Right atrium auricular region (tissue), 2 donors: ENCODE data around the gene PHKG2. TPM values are rescaled to one million over a fixed set of nuclear protein-coding genes. Genes with fewer than 3 reads are reported as not detected.

Source experiments
- DNase-seq: peaks from one replicate; pipeline ENCODE4 v3.0.0-alpha.2; 2019; ENCODE audit warnings: low spot score
- H3K27ac ChIP-seq, 2 donors: fragments of 200-600 bp; sonication (generic); 1 replicate in 1 of 2; 2 replicates in 1 of 2; pipeline ENCODE4 v1.5.1; 2016 to 2019
- H3K27me3 ChIP-seq, 2 donors: fragments of 200-600 bp; sonication (generic); one replicate each; pipeline versions ENCODE4 v1.5.1 to v1.6.0; 2017 to 2019
- H3K36me3 ChIP-seq: fragments of 200-600 bp; sonication (generic); one replicate; pipeline ENCODE4 v1.5.1; 2016
- H3K4me1 ChIP-seq, 2 donors: fragments of 200-600 bp; sonication (generic); one replicate each; pipeline versions ENCODE4 v1.5.1 to v1.6.0; 2017 to 2019
- H3K4me3 ChIP-seq, 2 donors: fragments of 200-600 bp; sonication (generic); 1 replicate in 1 of 2; 2 replicates in 1 of 2; pipeline ENCODE4 v1.5.1; 2017 to 2019; ENCODE audit warnings: mild to moderate bottlenecking in 1 of 2, moderate library complexity in 1 of 2
- H3K9me3 ChIP-seq, 2 donors: fragments of 200-600 bp; sonication (generic); one replicate each; pipeline ENCODE4 v1.5.1; 2019
- CTCF ChIP-seq, 2 donors: fragments of 200-600 bp; sonication (generic); IDR thresholded peaks; one replicate each; pipeline ENCODE4 v1.5.1; 2019; ENCODE audit warnings: antibody characterized with exemption in 2 of 2
- total RNA-seq, 2 donors: library from RNA; depleted of rRNA; stranded (reverse); fragments of >200 nt; gene quantifications; one replicate each; pipeline ENCODE4 v1.1.0, GENCODE V29; 2016

PHKG2 gene
- total RNA-seq, 2 donors from 2014 or later = 16.0 to 22.1 TPM

GRCh38 chr16:30756781-30757100 lies 8.5 kb downstream of the PHKG2 start:
- peaks cover 0 to 10% of the 10 kb centered on the region in 2 donors for H3K4me1 ChIP-seq
- no peaks in the 10 kb centered on the region for H3K9me3 ChIP-seq
- no peak for DNase-seq
- H3K27ac ChIP-seq = no peak overlapping the region
- H3K27me3 ChIP-seq = no peaks in the 10 kb centered on the region
- no peak overlapping the region for H3K4me3 ChIP-seq
- peaks cover 25% of the 10 kb centered on the region for H3K36me3 ChIP-seq
- no peak for TF ChIP-seq CTCF (IDR thresholded peaks at IDR 0.05)

DNA sequence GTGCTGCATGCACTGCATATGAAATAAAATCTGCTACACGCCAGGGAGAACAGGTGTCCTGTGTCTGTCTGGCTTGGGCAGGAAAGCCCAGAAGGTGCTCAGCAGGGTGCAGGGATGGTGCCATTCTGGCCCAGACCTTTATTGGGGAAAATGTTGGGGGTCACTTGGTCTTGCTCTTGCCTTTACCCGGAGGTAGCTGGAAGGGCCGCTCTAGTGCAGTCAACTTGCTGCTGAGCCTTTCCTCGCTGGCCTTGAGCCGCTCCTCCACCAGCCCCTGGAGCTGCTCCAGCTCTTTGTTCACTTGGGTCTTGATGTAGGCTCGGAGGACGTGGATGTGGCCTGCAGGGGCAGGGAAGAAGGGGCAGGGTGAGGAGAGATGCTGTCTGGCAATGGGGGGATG lies 9.1 kb downstream of the PHKG2 start:
- no peak for TF ChIP-seq CTCF (IDR thresholded peaks at IDR 0.05)
- Histone ChIP-seq H3K4me3 (no peak overlapping the region), H3K9me3 (no peaks in the 10 kb centered on the region), H3K27me3 (no peaks in the 10 kb centered on the region), H3K4me1 (peaks cover 0 to 10% of the 10 kb centered on the region in 2 donors), H3K36me3 (peaks cover 25% of the 10 kb centered on the region), H3K27ac (no peak overlapping the region)
- DNase-seq = no peak

- Histone ChIP-seq H3K27ac (no peak overlapping the region), H3K4me3 (no peak overlapping the region)
- DNase-seq = no peak
These were observed 10.8 kb downstream of the PHKG2 start for GRCh38 chr16:30758988-30759491.

DNA sequence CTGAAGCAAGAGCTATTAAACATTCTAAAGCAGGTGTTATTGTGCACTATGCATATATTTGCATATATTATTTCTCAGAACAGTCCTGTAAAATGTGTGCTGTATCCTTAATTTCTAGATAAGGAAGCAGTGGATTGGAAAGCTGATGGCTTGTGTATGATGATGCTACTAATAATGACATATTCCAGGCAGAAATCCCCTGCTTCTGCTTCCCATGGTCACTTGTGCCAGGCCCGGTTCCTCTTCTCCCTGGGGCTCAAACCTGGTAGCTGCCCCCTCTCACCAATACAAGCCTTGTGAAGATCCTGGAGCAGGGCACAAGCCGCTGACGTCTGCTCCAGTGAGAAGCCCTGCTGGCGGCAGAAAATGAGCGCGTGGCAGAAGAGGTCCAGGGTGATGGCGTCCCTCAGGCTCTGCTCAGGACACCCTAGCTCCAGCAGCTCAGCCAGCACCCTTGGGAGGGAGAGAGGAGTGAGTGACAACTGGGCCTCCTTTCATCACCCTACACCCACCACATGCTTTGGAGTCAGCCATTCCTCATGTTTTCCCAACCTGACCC lies 11.9 kb downstream of the PHKG2 start:
- Histone ChIP-seq H3K36me3 (peaks cover 28% of the 10 kb centered on the region), H3K4me1 (peaks cover 0 to 28% of the 10 kb centered on the region in 2 donors), H3K4me3 (no peak overlapping the region), H3K27ac (no peak overlapping the region), H3K9me3 (no peaks in the 10 kb centered on the region), H3K27me3 (no peaks in the 10 kb centered on the region)
- DNase-seq = no peak
- no peak for TF ChIP-seq CTCF (IDR thresholded peaks at IDR 0.05)

More at GRCh38 chr16:30758988-30759491, 10.8 kb downstream of the PHKG2 start:
- Histone ChIP-seq H3K27me3 (no peaks in the 10 kb centered on the region), H3K36me3 (peaks cover 26% of the 10 kb centered on the region), H3K9me3 (no peaks in the 10 kb centered on the region), H3K4me1 (peaks cover 0 to 26% of the 10 kb centered on the region in 2 donors)
- no peak for TF ChIP-seq CTCF (IDR thresholded peaks at IDR 0.05)

- no peak for DNase-seq
- Histone ChIP-seq H3K4me1 (peaks cover 0 to 28% of the 10 kb centered on the region in 2 donors), H3K27me3 (no peaks in the 10 kb centered on the region), H3K4me3 (peak overlapping the region; percentile 81 to 90), H3K9me3 (no peaks in the 10 kb centered on the region), H3K27ac (peak overlapping the region in 1 of 2 donors; percentile 94), H3K36me3 (peaks cover 35% of the 10 kb centered on the region)
- no peak for TF ChIP-seq CTCF (IDR thresholded peaks at IDR 0.05)
These were observed 12.6 kb downstream of the PHKG2 start for GRCh38 chr16:30760577-30761426.
